ENCODE measurements around the gene HCFC1R1. TPM values are rescaled to one million over a fixed set of nuclear protein-coding genes. Genes with fewer than 3 reads are reported as not detected.

HCFC1R1 gene
- total RNA-seq, 1 donor from 2014 or later, result 65.7 TPM

- DNase-seq (ENCODE audit: low spot score in 2 of 2, unreplicated experiment in 2 of 2), result no peak
- Mint-ChIP-seq H3K27ac (no peak overlapping the region), H3K27me3 (ENCODE audit: low read depth) (peaks cover 93% of the 10 kb centered on the region), H3K9me3 (no peaks in the 10 kb centered on the region), H3K4me3 (peak overlapping the region; percentile 43), H3K4me1 (peaks cover 7% of the 10 kb centered on the region), H3K36me3 (no peaks in the 10 kb centered on the region)
- TF ChIP-seq, protein P1, sequence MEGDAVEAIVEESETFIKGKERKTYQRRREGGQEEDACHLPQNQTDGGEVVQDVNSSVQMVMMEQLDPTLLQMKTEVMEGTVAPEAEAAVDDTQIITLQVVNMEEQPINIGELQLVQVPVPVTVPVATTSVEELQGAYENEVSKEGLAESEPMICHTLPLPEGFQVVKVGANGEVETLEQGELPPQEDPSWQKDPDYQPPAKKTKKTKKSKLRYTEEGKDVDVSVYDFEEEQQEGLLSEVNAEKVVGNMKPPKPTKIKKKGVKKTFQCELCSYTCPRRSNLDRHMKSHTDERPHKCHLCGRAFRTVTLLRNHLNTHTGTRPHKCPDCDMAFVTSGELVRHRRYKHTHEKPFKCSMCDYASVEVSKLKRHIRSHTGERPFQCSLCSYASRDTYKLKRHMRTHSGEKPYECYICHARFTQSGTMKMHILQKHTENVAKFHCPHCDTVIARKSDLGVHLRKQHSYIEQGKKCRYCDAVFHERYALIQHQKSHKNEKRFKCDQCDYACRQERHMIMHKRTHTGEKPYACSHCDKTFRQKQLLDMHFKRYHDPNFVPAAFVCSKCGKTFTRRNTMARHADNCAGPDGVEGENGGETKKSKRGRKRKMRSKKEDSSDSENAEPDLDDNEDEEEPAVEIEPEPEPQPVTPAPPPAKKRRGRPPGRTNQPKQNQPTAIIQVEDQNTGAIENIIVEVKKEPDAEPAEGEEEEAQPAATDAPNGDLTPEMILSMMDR (IDR thresholded peaks at IDR 0.05; ENCODE audit: unreplicated experiment), result no peak
These were observed 23.1 kb upstream of the HCFC1R1 start for GRCh38 chr16:3046641-3047386.

DNA sequence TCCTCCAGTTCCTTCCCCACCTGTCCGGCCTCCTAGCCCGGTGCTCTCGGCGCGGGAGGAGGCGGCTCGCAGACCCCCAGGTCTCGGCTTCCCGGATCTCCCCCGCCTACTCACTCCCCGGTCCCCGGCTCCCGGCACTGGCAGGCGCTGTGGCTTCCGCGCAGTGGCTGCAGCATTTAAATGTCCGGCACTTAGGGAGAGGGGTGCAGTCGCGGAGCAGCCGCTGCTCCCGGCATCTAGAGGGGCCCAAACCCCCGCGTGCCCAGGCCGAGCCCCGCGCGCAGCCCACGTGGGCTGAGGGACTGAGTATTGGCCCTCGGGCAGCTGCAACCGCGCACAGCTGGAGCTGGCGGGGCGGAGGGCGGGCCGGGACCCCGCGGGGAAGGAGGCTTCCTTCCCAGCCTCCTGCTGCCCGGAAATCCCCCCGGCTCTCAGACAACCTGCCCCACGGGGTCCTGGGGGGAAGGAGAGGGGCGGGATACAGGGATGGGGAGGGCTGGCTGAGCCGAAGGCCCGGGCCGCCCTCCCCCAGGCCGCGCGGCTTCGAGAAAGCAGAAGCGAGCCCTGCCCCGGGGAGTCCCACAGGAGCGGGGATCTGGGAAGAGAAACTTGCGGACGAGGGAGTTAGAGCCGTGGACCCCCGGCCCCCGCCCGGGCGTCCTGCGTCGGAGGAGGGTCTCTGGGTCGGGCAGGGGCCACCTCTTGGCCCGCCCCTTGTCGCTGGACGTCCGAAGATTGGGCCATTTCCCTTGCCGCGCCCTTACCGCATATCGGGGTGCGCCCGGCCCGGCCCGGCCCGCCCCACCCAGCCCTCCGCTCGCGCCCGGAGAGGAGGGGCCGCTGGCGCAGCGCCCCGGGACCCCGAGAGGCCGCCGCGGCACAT is 22.3 kb upstream of the HCFC1R1 start, which contains the start of gene MMP25:
MMP25 (plus strand) TSS at position 804 of the 883 bp plus-strand sequence. CDS start 357 bp downstream, outside the sequence.
- DNase-seq (ENCODE audit: low spot score in 2 of 2, unreplicated experiment in 2 of 2), result no peak
- Mint-ChIP-seq H3K27ac (no peak within 1 kb of the TSS), H3K36me3 (no peaks in the 10 kb centered on the region), H3K4me1 (peaks cover 7% of the 10 kb centered on the region), H3K9me3 (no peaks in the 10 kb centered on the region), H3K27me3 (ENCODE audit: low read depth) (peaks cover 91% of the 10 kb centered on the region), H3K4me3 (peak within 1 kb of the TSS; percentile 63)
- TF ChIP-seq, protein P1 (IDR thresholded peaks at IDR 0.05; ENCODE audit: unreplicated experiment), result no peak

- peaks cover 89% of the 10 kb centered on the region for H3K27me3 Mint-ChIP-seq (ENCODE audit: low read depth)
- H3K4me3 Mint-ChIP-seq, result peak overlapping the region; percentile 63
- no peak overlapping the region for H3K27ac Mint-ChIP-seq
- DNase-seq (ENCODE audit: low spot score in 2 of 2, unreplicated experiment in 2 of 2), result no peak
- TF ChIP-seq, protein P1 (IDR thresholded peaks at IDR 0.05; ENCODE audit: unreplicated experiment), result no peak
- no peaks in the 10 kb centered on the region for H3K9me3 Mint-ChIP-seq
- no peaks in the 10 kb centered on the region for H3K36me3 Mint-ChIP-seq
- peaks cover 7% of the 10 kb centered on the region for H3K4me1 Mint-ChIP-seq
These were observed 21.0 kb upstream of the HCFC1R1 start for GRCh38 chr16:3044708-3045107.

DNA sequence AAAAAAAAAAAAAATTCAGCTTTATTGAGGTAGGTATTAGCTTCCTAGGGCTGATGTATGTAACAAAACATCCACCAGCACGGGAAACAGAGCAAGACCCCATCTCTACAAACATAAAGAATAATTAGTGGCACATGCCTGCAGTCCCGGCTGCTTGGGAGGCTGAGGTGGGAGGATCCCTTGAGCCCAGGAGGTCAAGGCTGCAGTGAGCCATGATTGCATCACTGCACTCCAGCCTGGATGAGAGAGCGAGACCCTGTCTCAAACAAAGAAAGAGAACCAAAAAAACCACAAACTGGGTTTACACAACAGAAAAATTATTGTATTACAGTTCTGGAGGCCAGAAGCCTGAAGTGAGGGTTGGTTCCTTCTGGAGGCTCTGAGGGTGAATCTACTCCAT is 18.6 kb upstream of the HCFC1R1 start:
- TF ChIP-seq, protein P1 (IDR thresholded peaks at IDR 0.05; ENCODE audit: unreplicated experiment), result no peak
- DNase-seq (ENCODE audit: low spot score in 2 of 2, unreplicated experiment in 2 of 2), result no peak
- Mint-ChIP-seq H3K4me3 (no peak overlapping the region), H3K36me3 (no peaks in the 10 kb centered on the region), H3K27me3 (ENCODE audit: low read depth) (peaks cover 88% of the 10 kb centered on the region), H3K9me3 (no peaks in the 10 kb centered on the region), H3K27ac (no peak overlapping the region), H3K4me1 (peaks cover 7% of the 10 kb centered on the region)

- Mint-ChIP-seq H3K27me3 (ENCODE audit: low read depth) (peaks cover 84% of the 10 kb centered on the region), H3K4me3 (no peak overlapping the region), H3K9me3 (no peaks in the 10 kb centered on the region), H3K36me3 (no peaks in the 10 kb centered on the region), H3K27ac (no peak overlapping the region), H3K4me1 (peaks cover 4% of the 10 kb centered on the region)
- no peak for DNase-seq (ENCODE audit: low spot score in 2 of 2, unreplicated experiment in 2 of 2)
- TF ChIP-seq, protein P1 (IDR thresholded peaks at IDR 0.05; ENCODE audit: unreplicated experiment), result no peak
These were observed 15.2 kb upstream of the HCFC1R1 start for GRCh38 chr16:3038896-3039295.
